Measurements from ENCODE around the gene RNPEP. TPM values are rescaled to one million over a fixed set of nuclear protein-coding genes. Genes with fewer than 3 reads are reported as not detected.
A peak's percentile ranks its signal among the peaks of the same experiment; 100 is the strongest.

Gene RNPEP
- total and polyA plus RNA-seq, 2 of the 13 experiments (the other 11 are each of a cell fraction or from before 2014, with no cell fraction given): 20.6 to 38.4 TPM

GRCh38 chr1:202010180-202011015 lies 27.9 kb downstream of the RNPEP start, which contains the start of gene ELF3 (continued):
- TF ChIP-seq, protein P1, sequence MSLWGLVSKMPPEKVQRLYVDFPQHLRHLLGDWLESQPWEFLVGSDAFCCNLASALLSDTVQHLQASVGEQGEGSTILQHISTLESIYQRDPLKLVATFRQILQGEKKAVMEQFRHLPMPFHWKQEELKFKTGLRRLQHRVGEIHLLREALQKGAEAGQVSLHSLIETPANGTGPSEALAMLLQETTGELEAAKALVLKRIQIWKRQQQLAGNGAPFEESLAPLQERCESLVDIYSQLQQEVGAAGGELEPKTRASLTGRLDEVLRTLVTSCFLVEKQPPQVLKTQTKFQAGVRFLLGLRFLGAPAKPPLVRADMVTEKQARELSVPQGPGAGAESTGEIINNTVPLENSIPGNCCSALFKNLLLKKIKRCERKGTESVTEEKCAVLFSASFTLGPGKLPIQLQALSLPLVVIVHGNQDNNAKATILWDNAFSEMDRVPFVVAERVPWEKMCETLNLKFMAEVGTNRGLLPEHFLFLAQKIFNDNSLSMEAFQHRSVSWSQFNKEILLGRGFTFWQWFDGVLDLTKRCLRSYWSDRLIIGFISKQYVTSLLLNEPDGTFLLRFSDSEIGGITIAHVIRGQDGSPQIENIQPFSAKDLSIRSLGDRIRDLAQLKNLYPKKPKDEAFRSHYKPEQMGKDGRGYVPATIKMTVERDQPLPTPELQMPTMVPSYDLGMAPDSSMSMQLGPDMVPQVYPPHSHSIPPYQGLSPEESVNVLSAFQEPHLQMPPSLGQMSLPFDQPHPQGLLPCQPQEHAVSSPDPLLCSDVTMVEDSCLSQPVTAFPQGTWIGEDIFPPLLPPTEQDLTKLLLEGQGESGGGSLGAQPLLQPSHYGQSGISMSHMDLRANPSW (CRISPR knock-in tag; IDR thresholded peaks at IDR 0.05; ENCODE audit: borderline replicate concordance): no peak; the same call in 1 of the 2 replicates
- TF ChIP-seq, protein P2, sequence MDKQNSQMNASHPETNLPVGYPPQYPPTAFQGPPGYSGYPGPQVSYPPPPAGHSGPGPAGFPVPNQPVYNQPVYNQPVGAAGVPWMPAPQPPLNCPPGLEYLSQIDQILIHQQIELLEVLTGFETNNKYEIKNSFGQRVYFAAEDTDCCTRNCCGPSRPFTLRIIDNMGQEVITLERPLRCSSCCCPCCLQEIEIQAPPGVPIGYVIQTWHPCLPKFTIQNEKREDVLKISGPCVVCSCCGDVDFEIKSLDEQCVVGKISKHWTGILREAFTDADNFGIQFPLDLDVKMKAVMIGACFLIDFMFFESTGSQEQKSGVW (CRISPR knock-in tag; IDR thresholded peaks at IDR 0.05; ENCODE audit: borderline replicate concordance): no peak
- TF ChIP-seq NCOA5 (CRISPR knock-in tag; IDR thresholded peaks at IDR 0.05): no peak
- 0 out of 2 replicates have a peak, but pooled peaks have one; percentile 20 for TF ChIP-seq ISL2 (CRISPR knock-in tag; IDR thresholded peaks at IDR 0.05)
- peak; percentile 73; the same call in 1 of the 2 replicates for TF ChIP-seq ZNF878 (CRISPR knock-in tag; IDR thresholded peaks at IDR 0.05)
- TF ChIP-seq ZNF205 (CRISPR knock-in tag; IDR thresholded peaks at IDR 0.05): no peak
- TF ChIP-seq ZNF569 (CRISPR knock-in tag; IDR thresholded peaks at IDR 0.05; ENCODE audit: borderline replicate concordance): no peak
- TF ChIP-seq, protein P3, sequence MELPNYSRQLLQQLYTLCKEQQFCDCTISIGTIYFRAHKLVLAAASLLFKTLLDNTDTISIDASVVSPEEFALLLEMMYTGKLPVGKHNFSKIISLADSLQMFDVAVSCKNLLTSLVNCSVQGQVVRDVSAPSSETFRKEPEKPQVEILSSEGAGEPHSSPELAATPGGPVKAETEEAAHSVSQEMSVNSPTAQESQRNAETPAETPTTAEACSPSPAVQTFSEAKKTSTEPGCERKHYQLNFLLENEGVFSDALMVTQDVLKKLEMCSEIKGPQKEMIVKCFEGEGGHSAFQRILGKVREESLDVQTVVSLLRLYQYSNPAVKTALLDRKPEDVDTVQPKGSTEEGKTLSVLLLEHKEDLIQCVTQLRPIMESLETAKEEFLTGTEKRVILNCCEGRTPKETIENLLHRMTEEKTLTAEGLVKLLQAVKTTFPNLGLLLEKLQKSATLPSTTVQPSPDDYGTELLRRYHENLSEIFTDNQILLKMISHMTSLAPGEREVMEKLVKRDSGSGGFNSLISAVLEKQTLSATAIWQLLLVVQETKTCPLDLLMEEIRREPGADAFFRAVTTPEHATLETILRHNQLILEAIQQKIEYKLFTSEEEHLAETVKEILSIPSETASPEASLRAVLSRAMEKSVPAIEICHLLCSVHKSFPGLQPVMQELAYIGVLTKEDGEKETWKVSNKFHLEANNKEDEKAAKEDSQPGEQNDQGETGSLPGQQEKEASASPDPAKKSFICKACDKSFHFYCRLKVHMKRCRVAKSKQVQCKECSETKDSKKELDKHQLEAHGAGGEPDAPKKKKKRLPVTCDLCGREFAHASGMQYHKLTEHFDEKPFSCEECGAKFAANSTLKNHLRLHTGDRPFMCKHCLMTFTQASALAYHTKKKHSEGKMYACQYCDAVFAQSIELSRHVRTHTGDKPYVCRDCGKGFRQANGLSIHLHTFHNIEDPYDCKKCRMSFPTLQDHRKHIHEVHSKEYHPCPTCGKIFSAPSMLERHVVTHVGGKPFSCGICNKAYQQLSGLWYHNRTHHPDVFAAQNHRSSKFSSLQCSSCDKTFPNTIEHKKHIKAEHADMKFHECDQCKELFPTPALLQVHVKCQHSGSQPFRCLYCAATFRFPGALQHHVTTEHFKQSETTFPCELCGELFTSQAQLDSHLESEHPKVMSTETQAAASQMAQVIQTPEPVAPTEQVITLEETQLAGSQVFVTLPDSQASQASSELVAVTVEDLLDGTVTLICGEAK (IDR thresholded peaks at IDR 0.05): no peak
- TF ChIP-seq, protein P3 (CRISPR knock-in tag; IDR thresholded peaks at IDR 0.05): no peak
- no peak for TF ChIP-seq ZBTB8A (CRISPR knock-in tag; IDR thresholded peaks at IDR 0.05; ENCODE audit: borderline replicate concordance, low read depth)

Measured in HepG2 (cell line).